ENCODE measurements around the gene FAM181B. TPM values are rescaled to one million over a fixed set of nuclear protein-coding genes. Genes with fewer than 3 reads are reported as not detected.

FAM181B gene
- total RNA-seq, 1 donor from 2014 or later: not detected

GRCh38 chr11:82686211-82686610, 47.5 kb downstream of the FAM181B start:
- intact Hi-C loops (cut with micrococcal nuclease): no loop called here

GRCh38 chr11:82683029-82683428, 50.6 kb downstream of the FAM181B start:
- intact Hi-C loops (cut with micrococcal nuclease): loop anchor here (5.0 kb wide), 1 partner anchor 1134 kb away; no protein-coding TSS in a partner anchor

GRCh38 chr11:82682003-82682751, 51.5 kb downstream of the FAM181B start:
- intact Hi-C loops (cut with micrococcal nuclease): loop anchor here (5.0 kb wide), 1 partner anchor 1135 kb away; no protein-coding TSS in a partner anchor

GRCh38 chr11:82680252-82680651, 53.4 kb downstream of the FAM181B start:
- intact Hi-C loops (cut with micrococcal nuclease): loop anchor here (5.0 kb wide), 1 partner anchor 1137 kb away; no protein-coding TSS in a partner anchor

Other genes with a start within 250 kb of the FAM181B start
- 19.7 and 20.3 TPM in 2 replicates for gene PRCP, start 166.6 kb upstream of the FAM181B start, total RNA-seq
- gene DDIAS, start 167.9 kb upstream of the FAM181B start, total RNA-seq: 13.9 and 15.7 TPM in 2 replicates

Data from T-helper 2 cell treated with Interferon-gamma antibody and Interleukin-4, amounts not matched to agents 100 ng/mL and 5 ng/mL, for 36 hours (primary cell).